ENCODE measurements around the gene RINL. TPM values are rescaled to one million over a fixed set of nuclear protein-coding genes. Genes with fewer than 3 reads are reported as not detected.

Gene RINL
- polyA plus RNA-seq, 1 experiment: 1.6 TPM

GRCh38 chr19:38920602-38921419, 42.7 kb upstream of the RINL start:
- DNase-seq (ENCODE audit: low read depth, low spot score): no peak
- TF ChIP-seq CTCF (IDR thresholded peaks at IDR 0.05; ENCODE audit: low read depth, low read length): no peak
- ChIA-PET POLR2A (interaction anchor here (1.7 kb wide), 1 partner anchor 21 kb away, joined by 5 read pairs; the partner anchor contains the start of genes NFKBIB and SIRT2), CTCF (no interaction called here)
- H3K27ac ChIP-seq (ENCODE audit: low read depth, low read length): no peak overlapping the region
- H3K9me3 ChIP-seq (ENCODE audit: control insufficient read depth, insufficient read depth, low read length): no peaks in the 10 kb centered on the region; the same call in 1 of the 2 replicates
- no peak overlapping the region for H3K4me3 ChIP-seq (ENCODE audit: low read depth, low read length)
- H3K27me3 ChIP-seq (ENCODE audit: control insufficient read depth, insufficient read depth, low read length): no peaks in the 10 kb centered on the region

- no peak for DNase-seq (ENCODE audit: low read depth, low spot score)
- no peak for TF ChIP-seq CTCF (IDR thresholded peaks at IDR 0.05; ENCODE audit: low read depth, low read length)
- Histone ChIP-seq H3K27ac (ENCODE audit: low read depth, low read length) (no peak overlapping the region), H3K4me3 (ENCODE audit: low read depth, low read length) (no peak overlapping the region), H3K27me3 (ENCODE audit: control insufficient read depth, insufficient read depth, low read length) (no peaks in the 10 kb centered on the region), H3K9me3 (ENCODE audit: control insufficient read depth, insufficient read depth, low read length) (no peaks in the 10 kb centered on the region; the same call in 1 of the 2 replicates)
- ChIA-PET POLR2A (no interaction called here), CTCF (interaction anchor here (0.6 kb wide), 1 partner anchor 11 kb away, joined by 3 read pairs; the partner anchor contains the start of genes MRPS12 and SARS2)
Observed at GRCh38 chr19:38919837-38920601, 41.9 kb upstream of the RINL start.

- Histone ChIP-seq H3K4me3 (ENCODE audit: low read depth, low read length) (no peak overlapping the region), H3K27ac (ENCODE audit: low read depth, low read length) (no peak overlapping the region), H3K27me3 (ENCODE audit: control insufficient read depth, insufficient read depth, low read length) (no peaks in the 10 kb centered on the region), H3K9me3 (ENCODE audit: control insufficient read depth, insufficient read depth, low read length) (no peaks in the 10 kb centered on the region; the same call in 1 of the 2 replicates)
- ChIA-PET CTCF (interaction anchor here (2.9 kb wide), 1 partner anchor 12 kb away, joined by 17 read pairs; the partner anchor contains the start of genes MRPS12 and SARS2), POLR2A (no interaction called here)
- TF ChIP-seq CTCF (IDR thresholded peaks at IDR 0.05; ENCODE audit: low read depth, low read length): no peak
- DNase-seq (ENCODE audit: low read depth, low spot score): no peak
Observed at GRCh38 chr19:38918526-38918925, 40.5 kb upstream of the RINL start.

GRCh38 chr19:38917921-38918491, 39.9 kb upstream of the RINL start:
- DNase-seq (ENCODE audit: low read depth, low spot score): no peak
- H3K27me3 ChIP-seq (ENCODE audit: control insufficient read depth, insufficient read depth, low read length): no peaks in the 10 kb centered on the region
- H3K4me3 ChIP-seq (ENCODE audit: low read depth, low read length): no peak overlapping the region
- no peaks in the 10 kb centered on the region; the same call in 1 of the 2 replicates for H3K9me3 ChIP-seq (ENCODE audit: control insufficient read depth, insufficient read depth, low read length)
- ChIA-PET POLR2A (no interaction called here), CTCF (interaction anchor here (2.9 kb wide), 1 partner anchor 12 kb away, joined by 17 read pairs; the partner anchor contains the start of genes MRPS12 and SARS2)
- TF ChIP-seq CTCF (IDR thresholded peaks at IDR 0.05; ENCODE audit: low read depth, low read length): 0 out of 2 replicates have a peak, but pooled peaks have one; percentile 16
- no peak overlapping the region for H3K27ac ChIP-seq (ENCODE audit: low read depth, low read length)

Measured in AG04450 (cell line).